ENCODE measurements around the gene HS1BP3.

HS1BP3 gene

DNA sequence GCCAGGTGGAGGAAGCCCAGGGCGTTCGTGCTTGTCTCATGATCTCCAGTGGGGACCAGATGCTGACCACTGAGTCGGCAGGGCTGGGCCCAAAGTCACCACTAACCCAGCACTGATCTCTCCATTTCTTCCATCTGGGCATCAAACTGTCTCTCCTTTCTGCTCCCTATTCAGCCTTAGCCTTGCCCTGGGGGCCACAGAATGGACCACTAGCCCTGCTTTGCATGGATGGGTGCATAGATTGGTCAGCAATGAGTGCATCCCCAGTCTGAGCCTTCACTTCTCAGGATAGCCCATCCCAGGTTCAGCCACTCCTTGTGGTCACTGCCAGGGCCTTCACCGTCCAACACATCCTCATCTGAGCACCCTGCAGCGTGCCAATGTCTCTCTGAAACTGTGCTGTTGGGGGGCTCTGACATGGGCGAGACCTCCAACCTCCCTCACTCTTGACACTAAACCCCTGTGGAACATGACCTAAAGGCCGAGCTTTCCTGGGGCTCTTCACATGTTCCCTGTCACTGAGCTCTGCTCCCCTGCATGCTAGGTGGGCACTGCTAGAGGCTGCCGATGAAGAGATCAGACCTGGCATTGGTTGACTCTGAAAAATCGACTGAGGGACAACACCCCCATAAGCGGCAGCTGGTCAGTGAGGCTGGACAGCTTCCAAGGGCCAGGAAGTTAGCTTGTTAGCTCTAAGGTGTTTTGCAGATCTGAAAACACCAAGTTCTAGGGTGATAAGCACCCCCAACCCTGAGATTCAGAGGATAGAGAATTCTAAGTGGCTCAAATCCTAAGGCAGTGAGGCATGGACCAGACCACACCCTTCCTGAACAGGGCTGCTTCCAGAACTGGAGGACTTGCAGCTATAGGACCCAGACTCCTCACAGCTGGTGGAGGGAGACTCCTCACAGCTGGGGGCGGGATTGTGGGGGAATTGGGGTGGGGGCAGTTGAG, 61.7 kb downstream of the HS1BP3 start:
- TF ChIP-seq CTCF (IDR thresholded peaks at IDR 0.05; ENCODE audit: insufficient read depth, low read depth, low read length, missing control alignments): no peak
- H3K4me3 ChIP-seq (ENCODE audit: low read depth, low read length): no peak overlapping the region
- no peak for DNase-seq (ENCODE audit: low read depth)

- DNase-seq (ENCODE audit: low read depth): no peak
- no peak overlapping the region for H3K4me3 ChIP-seq (ENCODE audit: low read depth, low read length)
- no peak for TF ChIP-seq CTCF (IDR thresholded peaks at IDR 0.05; ENCODE audit: insufficient read depth, low read depth, low read length, missing control alignments)
Observed at GRCh38 chr2:20585710-20586594, 64.9 kb downstream of the HS1BP3 start.

- no peak for TF ChIP-seq CTCF (IDR thresholded peaks at IDR 0.05; ENCODE audit: insufficient read depth, low read depth, low read length, missing control alignments)
- no peak for DNase-seq (ENCODE audit: low read depth)
- no peak overlapping the region for H3K4me3 ChIP-seq (ENCODE audit: low read depth, low read length)
Observed at GRCh38 chr2:20585359-20585709, 65.6 kb downstream of the HS1BP3 start.

DNA sequence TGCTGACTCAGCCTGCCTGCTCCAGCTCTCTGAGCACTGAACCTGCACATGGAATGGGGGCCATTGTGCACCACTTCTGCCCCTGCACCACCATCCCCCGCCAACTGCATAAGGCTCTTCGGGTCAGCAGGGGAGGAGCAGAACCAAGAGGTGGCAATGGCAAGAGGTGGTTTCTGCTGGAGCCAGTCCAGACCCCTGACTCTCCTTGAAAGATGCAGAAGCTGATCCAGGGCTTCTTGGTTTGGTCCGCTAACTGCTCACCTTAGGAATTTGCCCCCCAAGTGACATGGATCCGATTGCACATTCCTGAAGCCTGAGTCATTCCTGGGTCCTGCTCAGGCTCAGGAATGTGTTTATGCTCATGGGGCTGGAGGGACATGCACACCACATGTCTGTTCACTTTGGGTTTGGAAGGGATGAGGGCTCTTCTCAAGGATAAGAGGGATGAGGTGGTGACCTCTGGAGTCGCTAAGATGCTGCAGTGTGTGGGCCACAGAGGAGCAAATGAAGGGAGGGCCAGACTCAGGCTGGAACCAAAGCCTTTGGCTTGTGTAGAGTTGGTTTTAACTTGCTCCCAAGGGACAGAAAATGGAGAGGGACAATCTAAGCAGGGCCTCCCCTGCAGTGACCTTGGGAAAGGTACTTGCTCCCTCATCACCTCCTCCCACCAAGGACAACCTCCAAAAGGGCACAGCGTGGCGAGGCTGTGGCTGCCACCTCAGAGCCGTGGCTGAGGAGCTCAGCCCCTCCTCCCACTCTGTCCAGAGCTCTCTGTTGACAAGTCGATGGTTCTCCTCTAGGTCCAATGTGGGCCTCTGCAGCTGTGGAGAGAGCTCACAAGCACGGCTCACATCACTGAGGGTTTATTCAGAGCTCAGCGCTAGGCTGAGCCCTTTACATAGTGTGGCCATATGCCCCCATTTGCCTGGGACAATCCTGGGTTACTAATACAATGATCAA, 66.2 kb downstream of the HS1BP3 start:
- TF ChIP-seq CTCF (IDR thresholded peaks at IDR 0.05; ENCODE audit: insufficient read depth, low read depth, low read length, missing control alignments): no peak
- DNase-seq (ENCODE audit: low read depth): no peak
- no peak overlapping the region for H3K4me3 ChIP-seq (ENCODE audit: low read depth, low read length)

DNA sequence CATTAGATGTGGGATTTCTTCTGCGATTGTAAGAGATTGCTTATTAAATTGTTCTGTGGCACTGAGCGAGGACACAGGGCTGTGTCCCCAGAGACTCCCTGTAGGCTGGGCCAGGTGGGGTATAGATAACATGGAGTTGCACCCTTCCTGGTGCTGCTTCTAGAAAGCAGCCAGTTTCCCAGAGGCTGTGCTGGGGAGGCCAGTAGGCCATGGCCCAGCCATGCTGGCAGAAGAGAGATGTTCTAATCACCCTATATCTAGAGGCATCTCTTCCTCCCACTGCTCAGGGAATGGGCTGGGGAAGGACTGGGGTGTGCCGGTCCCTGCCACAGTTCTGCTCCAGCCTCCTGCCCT, 66.9 kb downstream of the HS1BP3 start:
- TF ChIP-seq CTCF (IDR thresholded peaks at IDR 0.05; ENCODE audit: insufficient read depth, low read depth, low read length, missing control alignments): no peak
- DNase-seq (ENCODE audit: low read depth): no peak
- H3K4me3 ChIP-seq (ENCODE audit: low read depth, low read length): no peak overlapping the region

DNA sequence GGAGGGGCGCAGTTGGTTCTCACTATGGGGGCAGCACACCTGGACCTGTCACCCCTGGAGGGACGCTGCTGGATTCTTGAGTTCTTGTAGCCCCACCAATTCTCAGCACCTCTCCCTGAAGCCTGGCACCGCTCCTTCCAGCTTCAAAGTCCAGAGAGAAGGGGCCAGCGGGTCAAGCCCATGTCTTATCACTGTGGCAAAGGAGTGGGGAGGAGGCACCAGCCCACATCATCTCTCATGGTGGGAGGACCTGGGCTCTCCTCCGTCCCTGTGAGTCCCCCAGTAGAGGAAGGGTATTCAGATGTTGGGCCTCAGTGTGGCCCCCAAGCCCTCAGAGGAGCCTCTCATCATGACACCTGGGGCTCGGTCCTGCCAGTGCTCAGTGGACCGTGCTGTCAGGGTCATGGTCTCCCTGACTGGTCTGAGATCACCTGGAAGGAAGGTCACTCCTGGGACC, 67.4 kb downstream of the HS1BP3 start:
- TF ChIP-seq CTCF (IDR thresholded peaks at IDR 0.05; ENCODE audit: insufficient read depth, low read depth, low read length, missing control alignments): no peak
- DNase-seq (ENCODE audit: low read depth): no peak
- H3K4me3 ChIP-seq (ENCODE audit: low read depth, low read length): no peak overlapping the region

Measured in GM12865 (cell line).